GM10266 (cell line): ENCODE data around the gene KIAA0513.

Source experiments
- DNase-seq: peaks from one replicate; pipeline ENCODE4 v3.0.0; 2012; ENCODE audit errors: extremely low spot score
- TF ChIP-seq, protein P1 (sequence below): IDR thresholded peaks from 2 replicates; pipeline ENCODE4 v1.5.1; 2012; ENCODE audit warnings: mild to moderate bottlenecking, low read depth; ENCODE audit not compliant: control insufficient read depth, insufficient read depth; ENCODE audit errors: missing control alignments

Gene KIAA0513

DNA sequence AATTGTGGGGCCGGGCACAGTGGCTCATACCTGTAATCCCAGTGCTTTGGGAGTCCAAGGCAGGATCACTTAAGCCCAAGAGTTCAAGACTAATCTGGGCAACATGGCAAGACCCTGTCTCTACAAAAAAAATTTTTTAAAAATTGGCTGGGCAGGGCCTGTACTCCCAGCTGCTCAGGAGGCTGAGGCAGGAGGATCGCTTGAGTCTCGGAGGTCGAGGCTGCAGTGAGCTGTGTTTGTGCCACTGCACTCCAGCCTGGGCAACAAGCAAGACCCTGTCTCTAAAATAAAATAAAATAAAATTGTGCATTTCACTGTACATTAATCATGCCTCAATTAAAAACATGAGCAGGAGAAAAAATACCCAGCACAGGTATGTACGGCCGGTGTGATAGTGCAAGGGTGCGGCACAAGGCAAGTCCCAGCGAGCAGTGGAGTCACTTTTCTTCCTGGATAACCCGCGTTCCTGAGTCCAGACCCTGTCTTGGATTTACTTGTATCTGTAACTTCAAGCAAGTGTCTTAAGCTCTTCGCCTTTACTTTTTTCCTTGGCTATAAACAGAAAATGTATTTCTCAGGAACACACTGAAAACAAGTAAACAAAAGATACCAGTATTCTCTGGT is 27.6 kb upstream of the KIAA0513 start:
- TF ChIP-seq, protein P1, sequence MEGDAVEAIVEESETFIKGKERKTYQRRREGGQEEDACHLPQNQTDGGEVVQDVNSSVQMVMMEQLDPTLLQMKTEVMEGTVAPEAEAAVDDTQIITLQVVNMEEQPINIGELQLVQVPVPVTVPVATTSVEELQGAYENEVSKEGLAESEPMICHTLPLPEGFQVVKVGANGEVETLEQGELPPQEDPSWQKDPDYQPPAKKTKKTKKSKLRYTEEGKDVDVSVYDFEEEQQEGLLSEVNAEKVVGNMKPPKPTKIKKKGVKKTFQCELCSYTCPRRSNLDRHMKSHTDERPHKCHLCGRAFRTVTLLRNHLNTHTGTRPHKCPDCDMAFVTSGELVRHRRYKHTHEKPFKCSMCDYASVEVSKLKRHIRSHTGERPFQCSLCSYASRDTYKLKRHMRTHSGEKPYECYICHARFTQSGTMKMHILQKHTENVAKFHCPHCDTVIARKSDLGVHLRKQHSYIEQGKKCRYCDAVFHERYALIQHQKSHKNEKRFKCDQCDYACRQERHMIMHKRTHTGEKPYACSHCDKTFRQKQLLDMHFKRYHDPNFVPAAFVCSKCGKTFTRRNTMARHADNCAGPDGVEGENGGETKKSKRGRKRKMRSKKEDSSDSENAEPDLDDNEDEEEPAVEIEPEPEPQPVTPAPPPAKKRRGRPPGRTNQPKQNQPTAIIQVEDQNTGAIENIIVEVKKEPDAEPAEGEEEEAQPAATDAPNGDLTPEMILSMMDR: no peak
- no peak for DNase-seq

DNA sequence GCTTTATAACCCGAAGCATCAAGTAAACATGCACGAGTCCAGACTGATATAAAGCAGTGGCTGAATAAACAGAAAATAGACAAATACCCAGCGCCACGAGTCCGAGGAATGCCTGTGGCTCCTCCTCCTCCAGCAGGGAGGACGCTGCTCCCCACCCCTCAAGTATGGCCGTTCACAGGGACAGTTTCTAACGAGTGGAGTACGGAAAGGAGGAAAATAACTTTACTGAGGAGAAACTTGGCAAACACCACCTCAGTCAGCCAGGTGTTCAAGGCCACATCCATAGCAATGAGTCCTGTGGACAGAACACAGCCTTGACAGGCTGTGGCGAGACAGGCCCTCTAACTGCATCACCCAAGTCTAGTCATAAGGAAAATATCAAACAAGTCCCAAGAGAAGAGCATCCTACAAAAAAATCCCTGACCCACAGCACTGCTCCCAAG is 25.5 kb upstream of the KIAA0513 start:
- DNase-seq: no peak
- TF ChIP-seq, protein P1: no peak

DNA sequence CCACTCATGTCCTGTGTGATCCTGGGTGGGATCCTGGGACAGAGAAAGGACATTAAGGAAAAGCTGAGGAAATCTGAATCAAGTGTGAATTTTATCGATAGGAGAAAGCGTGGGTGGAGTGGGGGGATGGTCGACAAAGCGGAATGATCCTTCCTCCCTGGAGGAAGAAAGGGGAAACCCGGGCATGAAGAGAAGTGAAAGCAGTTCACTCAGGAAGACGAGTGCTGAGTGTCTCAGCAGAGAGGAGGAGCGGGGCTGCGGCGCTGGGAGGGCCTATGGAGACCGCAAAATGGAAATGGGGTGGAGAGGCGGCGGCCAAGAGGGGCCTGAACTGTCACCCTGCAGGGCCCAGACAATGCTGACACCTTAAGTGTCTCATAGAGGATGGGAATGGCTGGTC is 25.0 kb upstream of the KIAA0513 start:
- no peak for DNase-seq
- TF ChIP-seq, protein P1: no peak

DNA sequence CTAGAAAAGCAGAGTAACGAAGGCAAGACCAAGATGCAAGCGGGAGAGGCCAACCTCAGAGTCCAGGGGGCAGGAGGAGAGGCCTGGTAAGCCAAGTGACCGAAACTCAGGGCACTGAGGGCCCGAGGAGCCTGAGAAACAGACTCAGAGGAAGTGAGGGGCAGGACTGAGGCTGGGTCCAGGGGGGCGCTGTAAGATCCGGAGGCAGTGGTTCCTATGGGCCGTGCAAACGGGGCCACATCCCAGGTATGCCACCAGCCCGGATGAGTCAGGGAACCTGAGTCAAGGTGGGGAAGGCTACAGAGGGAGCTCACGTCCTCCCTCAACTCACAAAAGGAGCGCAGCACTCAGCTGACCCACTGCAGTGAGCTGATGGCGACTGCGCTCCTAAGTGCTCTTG is 24.5 kb upstream of the KIAA0513 start:
- DNase-seq: no peak
- TF ChIP-seq, protein P1: no peak

DNA sequence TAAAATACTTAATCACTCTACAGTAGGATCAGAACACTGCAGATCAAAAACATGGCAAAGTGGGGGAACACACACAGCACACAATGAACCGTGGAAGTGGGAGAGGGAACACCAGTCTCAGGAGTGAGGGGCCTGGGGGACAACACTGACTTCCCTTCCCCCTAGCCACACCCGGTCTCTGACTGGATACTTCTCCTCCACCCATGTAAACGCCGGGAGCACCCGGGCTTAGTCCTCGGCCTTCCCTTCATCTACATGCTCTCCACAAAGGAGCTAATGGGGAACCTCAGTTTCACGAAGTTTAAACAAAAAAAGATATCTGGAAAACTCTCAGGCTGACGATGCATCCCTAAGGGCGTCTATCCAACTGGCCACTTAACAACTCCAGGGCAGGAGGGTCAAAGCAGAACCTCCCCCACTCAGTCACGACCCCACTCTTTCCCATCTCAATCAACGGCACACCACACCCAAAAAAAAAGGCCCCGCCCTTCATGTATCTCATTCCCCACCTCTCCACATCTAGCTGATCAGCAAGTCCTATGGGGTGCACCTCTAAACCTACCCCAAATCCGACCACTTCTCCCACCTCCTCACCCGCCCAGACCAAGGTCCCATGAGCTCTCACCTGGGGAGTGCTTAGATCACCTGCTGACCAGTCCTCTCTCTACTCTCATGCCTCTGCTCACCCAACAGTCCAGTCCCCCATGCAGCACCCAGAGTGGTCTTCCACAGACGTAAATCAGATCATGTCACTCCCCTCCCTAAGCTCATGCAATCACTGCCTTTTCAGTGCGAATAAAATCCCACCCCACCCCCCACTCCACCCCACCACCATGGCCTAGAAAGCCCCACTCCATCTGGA is 23.6 kb upstream of the KIAA0513 start:
- TF ChIP-seq, protein P1: no peak
- no peak for DNase-seq

DNA sequence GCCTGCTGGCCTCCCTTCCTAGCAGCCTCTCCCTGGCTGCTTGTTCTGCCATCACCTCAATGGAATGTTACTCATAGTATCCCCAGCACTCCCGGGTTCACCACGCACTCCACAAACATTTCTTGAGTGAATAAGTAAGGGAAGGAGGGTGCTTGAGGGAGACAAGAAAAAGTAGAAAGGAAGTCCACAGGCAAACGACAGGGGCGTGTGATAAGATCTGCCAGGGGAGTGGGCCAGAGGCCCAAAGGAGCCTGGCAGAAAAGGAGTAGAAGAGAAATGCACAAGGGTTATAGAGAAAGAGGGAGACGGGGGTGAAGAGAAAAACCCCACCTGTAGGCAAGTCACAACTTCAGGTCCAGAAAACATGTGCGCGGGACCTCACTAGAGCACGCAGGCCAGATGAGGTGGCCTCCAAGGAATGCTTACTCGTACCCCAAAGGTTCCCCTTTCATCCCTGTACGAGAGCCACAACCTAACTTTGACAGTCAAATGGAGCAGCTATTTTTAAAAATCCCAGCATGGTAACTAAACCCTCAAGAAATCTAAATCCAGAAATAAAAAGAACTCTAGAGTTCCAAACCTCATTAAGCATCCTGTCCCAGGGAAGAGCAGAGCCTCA is 22.9 kb upstream of the KIAA0513 start:
- DNase-seq: no peak
- TF ChIP-seq, protein P1: no peak
